ENCODE measurements around the gene FAM53A. TPM values are rescaled to one million over a fixed set of nuclear protein-coding genes. Genes with fewer than 3 reads are reported as not detected.

FAM53A gene
- total RNA-seq, 1 donor from 2014 or later, result 1.8 TPM

DNA sequence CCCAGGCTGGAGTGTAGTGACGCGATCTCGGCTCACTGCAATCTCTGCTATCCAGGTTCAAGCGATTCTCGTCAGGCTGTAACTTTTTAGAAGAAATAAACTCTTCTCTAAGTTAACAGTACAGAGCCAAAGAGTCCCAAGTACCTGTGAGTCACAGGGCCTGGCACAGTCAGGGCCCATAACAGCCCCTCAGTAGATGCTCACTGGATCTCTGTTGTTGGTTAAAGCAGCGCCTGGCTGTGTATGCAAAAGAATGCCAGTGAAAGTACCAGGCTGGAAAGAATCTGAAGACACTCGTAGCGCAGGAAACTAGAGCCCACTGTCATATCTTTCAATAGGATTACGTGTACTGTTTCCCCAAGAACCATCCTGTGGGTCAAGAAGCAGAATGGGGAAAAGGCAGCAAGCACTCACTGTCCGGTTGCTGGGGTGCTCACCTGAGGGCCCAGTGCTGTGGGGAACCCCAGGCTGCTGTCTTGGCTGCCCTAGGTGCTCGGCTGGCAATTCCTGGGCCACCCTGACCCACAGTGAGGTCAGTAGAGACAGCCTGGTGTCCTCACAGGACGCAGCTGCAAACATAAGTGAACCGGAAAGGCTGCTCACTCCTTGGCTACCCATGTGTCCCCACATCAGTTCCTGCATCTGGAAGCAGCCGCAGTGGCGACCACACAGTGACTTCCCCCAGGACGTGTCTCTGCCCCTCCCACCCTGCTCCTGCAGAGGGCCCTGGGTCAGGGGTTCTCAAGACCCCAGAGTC lies 31.1 kb upstream of the FAM53A start:
- no peak for DNase-seq (ENCODE audit: low spot score)

DNA sequence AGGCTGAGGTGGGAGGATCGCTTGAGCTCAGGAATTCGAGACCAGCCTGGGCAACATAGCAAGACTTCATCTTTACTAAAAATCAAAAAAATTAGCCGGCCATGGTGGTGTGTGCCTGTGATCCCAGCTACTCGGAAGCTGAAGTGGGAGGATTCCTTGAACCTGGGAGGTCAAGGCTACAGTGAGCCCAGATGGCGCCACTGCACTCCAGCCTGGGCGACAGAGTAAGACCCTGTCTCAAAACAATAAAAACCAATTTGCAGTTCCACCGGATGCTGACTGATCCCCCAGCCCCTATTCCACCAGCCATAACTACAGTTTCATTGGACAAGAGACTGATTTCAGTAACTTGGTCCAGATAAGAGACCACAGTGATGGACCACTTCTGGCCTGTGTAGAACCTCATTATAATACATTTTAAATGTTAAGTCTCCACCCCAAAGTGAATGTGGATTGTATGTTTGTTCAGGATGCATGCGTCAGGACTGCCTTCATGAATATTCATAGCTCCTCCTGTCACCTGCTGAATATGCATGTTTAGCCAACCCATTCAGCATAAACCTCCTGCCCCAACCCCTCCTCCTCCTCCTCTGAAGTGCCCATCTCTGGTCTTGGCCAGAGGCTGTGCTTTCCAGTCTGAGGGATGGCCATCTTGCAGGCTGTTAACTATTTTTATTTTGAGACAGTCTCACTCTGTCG lies 30.3 kb upstream of the FAM53A start:
- no peak overlapping the region for H3K4me3 Mint-ChIP-seq (ENCODE audit: unreplicated experiment)
- DNase-seq (ENCODE audit: low spot score), result no peak
- H3K4me1 Mint-ChIP-seq (ENCODE audit: unreplicated experiment), result peaks cover 17% of the 10 kb centered on the region
- H3K27ac Mint-ChIP-seq (ENCODE audit: unreplicated experiment), result no peak overlapping the region
- peaks cover 11% of the 10 kb centered on the region for H3K36me3 Mint-ChIP-seq (ENCODE audit: low read depth, unreplicated experiment)
- peaks cover 5% of the 10 kb centered on the region for H3K27me3 Mint-ChIP-seq (ENCODE audit: unreplicated experiment)
- no peaks in the 10 kb centered on the region for H3K9me3 Mint-ChIP-seq (ENCODE audit: unreplicated experiment)
- TF ChIP-seq, protein P1, sequence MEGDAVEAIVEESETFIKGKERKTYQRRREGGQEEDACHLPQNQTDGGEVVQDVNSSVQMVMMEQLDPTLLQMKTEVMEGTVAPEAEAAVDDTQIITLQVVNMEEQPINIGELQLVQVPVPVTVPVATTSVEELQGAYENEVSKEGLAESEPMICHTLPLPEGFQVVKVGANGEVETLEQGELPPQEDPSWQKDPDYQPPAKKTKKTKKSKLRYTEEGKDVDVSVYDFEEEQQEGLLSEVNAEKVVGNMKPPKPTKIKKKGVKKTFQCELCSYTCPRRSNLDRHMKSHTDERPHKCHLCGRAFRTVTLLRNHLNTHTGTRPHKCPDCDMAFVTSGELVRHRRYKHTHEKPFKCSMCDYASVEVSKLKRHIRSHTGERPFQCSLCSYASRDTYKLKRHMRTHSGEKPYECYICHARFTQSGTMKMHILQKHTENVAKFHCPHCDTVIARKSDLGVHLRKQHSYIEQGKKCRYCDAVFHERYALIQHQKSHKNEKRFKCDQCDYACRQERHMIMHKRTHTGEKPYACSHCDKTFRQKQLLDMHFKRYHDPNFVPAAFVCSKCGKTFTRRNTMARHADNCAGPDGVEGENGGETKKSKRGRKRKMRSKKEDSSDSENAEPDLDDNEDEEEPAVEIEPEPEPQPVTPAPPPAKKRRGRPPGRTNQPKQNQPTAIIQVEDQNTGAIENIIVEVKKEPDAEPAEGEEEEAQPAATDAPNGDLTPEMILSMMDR (IDR thresholded peaks at IDR 0.05; ENCODE audit: unreplicated experiment), result no peak

More for the DNA sequence above, 31.1 kb upstream of the FAM53A start:
- TF ChIP-seq, protein P1 (IDR thresholded peaks at IDR 0.05; ENCODE audit: unreplicated experiment), result no peak
- Mint-ChIP-seq H3K27ac (ENCODE audit: unreplicated experiment) (peak overlapping the region; percentile 45), H3K9me3 (ENCODE audit: unreplicated experiment) (no peaks in the 10 kb centered on the region), H3K36me3 (ENCODE audit: low read depth, unreplicated experiment) (peaks cover 7% of the 10 kb centered on the region), H3K4me1 (ENCODE audit: unreplicated experiment) (peaks cover 18% of the 10 kb centered on the region), H3K27me3 (ENCODE audit: unreplicated experiment) (peaks cover 9% of the 10 kb centered on the region), H3K4me3 (ENCODE audit: unreplicated experiment) (peak overlapping the region; percentile 71)

DNA sequence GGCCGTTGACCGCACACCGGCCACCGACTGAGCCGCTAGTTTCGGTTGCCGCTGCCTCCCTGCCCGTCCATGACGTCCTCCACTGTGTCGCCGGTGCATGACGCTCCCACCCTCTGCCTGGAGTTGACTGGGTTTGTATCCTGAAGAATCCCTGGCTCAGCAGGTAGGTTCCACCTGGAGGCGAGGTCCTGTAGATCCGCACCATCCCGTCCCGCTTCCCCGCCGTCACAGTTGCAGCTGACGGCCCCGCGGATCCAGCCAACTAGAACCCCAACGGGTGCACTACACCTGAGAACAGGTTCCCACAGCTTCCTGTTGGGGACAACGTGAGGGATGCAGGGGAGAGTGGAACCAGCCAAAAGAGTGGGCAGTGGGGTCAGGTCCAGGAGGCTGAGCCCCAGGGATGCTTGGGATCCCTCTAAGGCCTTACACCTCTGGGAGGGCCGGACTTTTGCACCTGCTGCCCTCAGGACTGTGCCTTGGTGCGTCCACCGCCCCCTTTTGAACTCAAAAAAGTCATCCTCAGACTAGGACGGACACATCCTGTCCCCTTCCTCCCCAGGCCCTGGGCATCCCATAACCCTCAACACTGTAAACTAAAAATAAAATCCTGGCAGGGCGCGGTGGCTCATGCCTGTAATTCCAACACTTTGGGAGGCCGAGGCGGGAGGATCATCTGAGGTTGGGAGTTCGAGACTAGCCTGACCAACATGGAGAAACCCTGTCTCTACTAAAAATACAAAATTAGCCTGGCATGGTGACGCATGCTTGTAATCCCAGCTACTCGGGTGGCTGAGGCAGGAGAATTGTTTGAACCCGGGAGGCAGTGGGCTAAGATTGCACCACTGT lies 29.1 kb upstream of the FAM53A start:
- no peak for DNase-seq (ENCODE audit: low spot score)
- H3K9me3 Mint-ChIP-seq (ENCODE audit: unreplicated experiment), result no peaks in the 10 kb centered on the region
- peak overlapping the region; percentile 78 for H3K27ac Mint-ChIP-seq (ENCODE audit: unreplicated experiment)
- H3K27me3 Mint-ChIP-seq (ENCODE audit: unreplicated experiment), result peaks cover 5% of the 10 kb centered on the region
- H3K4me1 Mint-ChIP-seq (ENCODE audit: unreplicated experiment), result peaks cover 17% of the 10 kb centered on the region
- H3K36me3 Mint-ChIP-seq (ENCODE audit: low read depth, unreplicated experiment), result peaks cover 11% of the 10 kb centered on the region
- TF ChIP-seq, protein P1 (IDR thresholded peaks at IDR 0.05; ENCODE audit: unreplicated experiment), result no peak
- H3K4me3 Mint-ChIP-seq (ENCODE audit: unreplicated experiment), result peak overlapping the region; percentile 94

DNA sequence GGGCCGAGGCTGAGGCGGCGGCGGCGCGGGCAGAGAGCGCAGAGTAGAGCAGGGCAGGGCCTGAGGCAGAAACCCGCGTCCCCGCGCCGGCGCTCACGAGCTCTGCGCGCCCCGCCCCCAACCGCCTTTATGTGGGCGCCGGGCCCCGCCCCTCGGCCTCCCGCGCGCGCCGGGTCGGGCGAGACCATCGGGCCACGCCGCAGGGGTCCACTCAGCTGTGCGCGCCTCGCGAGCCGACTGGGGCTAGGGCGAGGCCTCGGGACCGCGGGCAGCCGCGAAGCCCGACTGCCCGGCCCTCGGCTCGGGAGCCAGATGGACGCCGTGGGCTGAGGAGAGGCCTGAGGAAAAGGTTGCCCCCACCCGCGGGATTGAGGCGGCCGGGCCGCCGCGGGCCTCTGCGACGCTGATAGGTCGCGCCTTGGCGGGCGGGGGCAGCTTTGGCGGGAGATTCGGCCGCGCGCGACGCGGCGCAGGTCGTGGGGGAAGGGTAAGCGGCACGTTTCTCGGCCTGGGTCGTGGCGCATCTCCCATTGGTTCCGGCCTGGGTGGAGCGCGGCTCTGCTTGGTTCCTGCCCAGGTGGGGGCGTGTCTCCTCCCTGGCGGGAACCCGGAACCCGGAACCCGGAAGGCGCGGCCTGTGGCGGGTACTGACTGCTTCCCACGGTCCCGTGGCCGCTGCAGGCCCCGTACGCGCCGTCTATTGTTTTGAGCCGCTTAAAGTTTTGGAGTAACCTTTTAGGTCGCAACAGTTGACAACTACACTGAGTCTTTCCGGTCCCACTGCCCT lies 28.3 kb upstream of the FAM53A start, which contains the start of gene SLBP:
Gene SLBP, minus strand, starts transcription at position 104 of the 787 bp plus-strand sequence. CDS start 131 bp downstream, outside the sequence.
- TF ChIP-seq, protein P1 (IDR thresholded peaks at IDR 0.05; ENCODE audit: unreplicated experiment), result no peak
- Mint-ChIP-seq H3K36me3 (ENCODE audit: low read depth, unreplicated experiment) (peaks cover 13% of the 10 kb centered on the region), H3K27ac (ENCODE audit: unreplicated experiment) (peak within 1 kb of the TSS; percentile 90), H3K4me1 (ENCODE audit: unreplicated experiment) (peaks cover 17% of the 10 kb centered on the region), H3K27me3 (ENCODE audit: unreplicated experiment) (peaks cover 5% of the 10 kb centered on the region), H3K4me3 (ENCODE audit: unreplicated experiment) (peak within 1 kb of the TSS; percentile 98), H3K9me3 (ENCODE audit: unreplicated experiment) (no peaks in the 10 kb centered on the region)
- DNase-seq (ENCODE audit: low spot score), result peak; percentile 84
